ENCODE results near the gene TAC1.

Gene TAC1

GRCh38 chr7:97697396-97697795, 34.5 kb upstream of the TAC1 start:
- no peak overlapping the region for H2AFZ ChIP-seq
- no peak overlapping the region for H3K9ac ChIP-seq
- H3K27ac ChIP-seq, result no peak overlapping the region
- no peaks in the 10 kb centered on the region for H3K36me3 ChIP-seq (ENCODE audit: control insufficient read depth, insufficient read depth, low read length)
- no peaks in the 10 kb centered on the region for H3K4me1 ChIP-seq
- no peaks in the 10 kb centered on the region for H3K79me2 ChIP-seq
- no peaks in the 10 kb centered on the region for H3K27me3 ChIP-seq (ENCODE audit: control insufficient read depth, insufficient read depth, low read length)
- no peak overlapping the region for H3K4me3 ChIP-seq (ENCODE audit: low read depth, low read length)
- TF ChIP-seq, protein P1, sequence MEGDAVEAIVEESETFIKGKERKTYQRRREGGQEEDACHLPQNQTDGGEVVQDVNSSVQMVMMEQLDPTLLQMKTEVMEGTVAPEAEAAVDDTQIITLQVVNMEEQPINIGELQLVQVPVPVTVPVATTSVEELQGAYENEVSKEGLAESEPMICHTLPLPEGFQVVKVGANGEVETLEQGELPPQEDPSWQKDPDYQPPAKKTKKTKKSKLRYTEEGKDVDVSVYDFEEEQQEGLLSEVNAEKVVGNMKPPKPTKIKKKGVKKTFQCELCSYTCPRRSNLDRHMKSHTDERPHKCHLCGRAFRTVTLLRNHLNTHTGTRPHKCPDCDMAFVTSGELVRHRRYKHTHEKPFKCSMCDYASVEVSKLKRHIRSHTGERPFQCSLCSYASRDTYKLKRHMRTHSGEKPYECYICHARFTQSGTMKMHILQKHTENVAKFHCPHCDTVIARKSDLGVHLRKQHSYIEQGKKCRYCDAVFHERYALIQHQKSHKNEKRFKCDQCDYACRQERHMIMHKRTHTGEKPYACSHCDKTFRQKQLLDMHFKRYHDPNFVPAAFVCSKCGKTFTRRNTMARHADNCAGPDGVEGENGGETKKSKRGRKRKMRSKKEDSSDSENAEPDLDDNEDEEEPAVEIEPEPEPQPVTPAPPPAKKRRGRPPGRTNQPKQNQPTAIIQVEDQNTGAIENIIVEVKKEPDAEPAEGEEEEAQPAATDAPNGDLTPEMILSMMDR (IDR thresholded peaks at IDR 0.05), result no peak
- no peak overlapping the region for H3K4me2 ChIP-seq (ENCODE audit: low read length)
- H3K9me3 ChIP-seq (ENCODE audit: control insufficient read depth, low read length), result no peaks in the 10 kb centered on the region

DNA sequence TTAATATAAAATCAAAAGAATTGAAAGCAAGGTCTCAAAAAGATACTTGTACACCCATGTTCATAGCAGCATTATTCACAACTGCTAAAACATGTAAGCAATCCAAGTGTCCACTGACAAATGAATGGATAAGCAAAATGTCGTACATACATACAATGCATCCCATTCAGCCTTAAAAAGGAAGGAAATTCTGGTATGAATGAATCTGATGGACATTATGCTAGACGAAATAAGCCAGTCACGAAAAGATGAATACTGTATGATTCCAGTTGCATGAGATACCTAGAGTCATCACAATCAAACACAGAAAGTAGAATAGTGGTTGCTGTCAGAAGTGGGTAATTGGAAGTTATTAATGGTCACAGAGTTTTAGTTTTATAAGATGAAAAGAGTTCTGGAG, 9.5 kb upstream of the TAC1 start:
- Histone ChIP-seq H3K4me2 (ENCODE audit: low read length) (no peak overlapping the region), H2AFZ (no peak overlapping the region), H3K36me3 (ENCODE audit: control insufficient read depth, insufficient read depth, low read length) (no peaks in the 10 kb centered on the region), H3K9ac (no peak overlapping the region), H3K4me3 (ENCODE audit: low read depth, low read length) (no peak overlapping the region), H3K27ac (no peak overlapping the region), H3K4me1 (no peaks in the 10 kb centered on the region), H3K79me2 (no peaks in the 10 kb centered on the region), H3K9me3 (ENCODE audit: control insufficient read depth, low read length) (no peaks in the 10 kb centered on the region), H3K27me3 (ENCODE audit: control insufficient read depth, insufficient read depth, low read length) (no peaks in the 10 kb centered on the region)
- TF ChIP-seq, protein P1 (IDR thresholded peaks at IDR 0.05), result no peak

GRCh38 chr7:97732565-97733275, 834 bp downstream of the TAC1 start:
- no peak overlapping the region for H3K4me3 ChIP-seq (ENCODE audit: low read depth, low read length)

GRCh38 chr7:97733276-97734161, 1.6 kb downstream of the TAC1 start:
- no peaks in the 10 kb centered on the region for H3K4me1 ChIP-seq
- TF ChIP-seq, protein P1 (IDR thresholded peaks at IDR 0.05), result no peak
- H3K79me2 ChIP-seq, result no peaks in the 10 kb centered on the region
- peak overlapping the region; percentile 58 for H3K4me2 ChIP-seq (ENCODE audit: low read length)
- H3K27ac ChIP-seq, result no peak overlapping the region
- no peaks in the 10 kb centered on the region for H3K36me3 ChIP-seq (ENCODE audit: control insufficient read depth, insufficient read depth, low read length)
- H3K27me3 ChIP-seq (ENCODE audit: control insufficient read depth, insufficient read depth, low read length), result no peaks in the 10 kb centered on the region
- no peaks in the 10 kb centered on the region for H3K9me3 ChIP-seq (ENCODE audit: control insufficient read depth, low read length)
- peak overlapping the region; percentile 39 for H2AFZ ChIP-seq
- no peak overlapping the region for H3K4me3 ChIP-seq (ENCODE audit: low read depth, low read length)
- H3K9ac ChIP-seq, result no peak overlapping the region

More at GRCh38 chr7:97732565-97733275, 834 bp downstream of the TAC1 start:
- Histone ChIP-seq H3K79me2 (no peaks in the 10 kb centered on the region), H2AFZ (peak overlapping the region; percentile 39), H3K27me3 (ENCODE audit: control insufficient read depth, insufficient read depth, low read length) (no peaks in the 10 kb centered on the region), H3K9me3 (ENCODE audit: control insufficient read depth, low read length) (no peaks in the 10 kb centered on the region), H3K36me3 (ENCODE audit: control insufficient read depth, insufficient read depth, low read length) (no peaks in the 10 kb centered on the region), H3K4me2 (ENCODE audit: low read length) (peak overlapping the region; percentile 58), H3K27ac (no peak overlapping the region), H3K9ac (no peak overlapping the region), H3K4me1 (no peaks in the 10 kb centered on the region)
- TF ChIP-seq, protein P1 (IDR thresholded peaks at IDR 0.05), result no peak

Measured in parathyroid adenoma (tissue), 2 donors.